ENCODE measurements around the gene ILRUN. TPM values are rescaled to one million over a fixed set of nuclear protein-coding genes. Genes with fewer than 3 reads are reported as not detected.

The ILRUN gene
- total RNA-seq, 1 donor from 2014 or later: 62.1 TPM

- Histone ChIP-seq H3K4me3 (ENCODE audit: low read depth, low read length) (no peak overlapping the region), H3K36me3 (ENCODE audit: control insufficient read depth, insufficient read depth, low read length) (peaks cover 9% of the 10 kb centered on the region), H3K27me3 (ENCODE audit: control insufficient read depth, insufficient read depth, low read length) (no peaks in the 10 kb centered on the region)
- no peak for FAIRE-seq
- DNase-seq (ENCODE audit: low read depth): no peak
- no peak for TF ChIP-seq CTCF (IDR thresholded peaks at IDR 0.05; ENCODE audit: insufficient read depth, low read length, severe bottlenecking)
Observed at GRCh38 chr6:34648806-34649205, 47.8 kb downstream of the ILRUN start.

Other genes with a start within 250 kb of the ILRUN start
- not detected in 2 replicates for gene PACSIN1, start 230.7 kb downstream of the ILRUN start, total RNA-seq
- gene SPDEF, start 140.4 kb downstream of the ILRUN start, total RNA-seq: 2.4 and 5.0 TPM in 2 replicates
- gene SNRPC, start 60.7 kb upstream of the ILRUN start, total RNA-seq: 46.6 and 62.6 TPM in 2 replicates
- gene BLTP3A, start 95.3 kb upstream of the ILRUN start, total RNA-seq: 7.8 and 8.2 TPM in 2 replicates
- gene TAF11, start 191.3 kb upstream of the ILRUN start, total RNA-seq: 26.0 and 30.5 TPM in 2 replicates
- 8.8 and 9.5 TPM in 2 replicates for gene ANKS1A, start 192.5 kb upstream of the ILRUN start, total RNA-seq

Data from bronchial epithelial cell (primary cell).